Hepatocyte (in vitro differentiated cells): ENCODE results near the gene MARF1.

ENCODE experiments used
- EZH2 ChIP-seq: fragments of 200-600 bp; sonication (generic); IDR thresholded peaks from 2 replicates; pipeline ENCODE4 v1.6.1; 2016; ENCODE audit warnings: antibody characterized with exemption, mild to moderate bottlenecking, borderline replicate concordance
- TF ChIP-seq, protein P1 (sequence below): fragments of 200-600 bp; sonication (generic); IDR thresholded peaks from 2 replicates; pipeline ENCODE4 v1.5.1; 2016; ENCODE audit warnings: antibody characterized with exemption, mild to moderate bottlenecking; ENCODE audit not compliant: poor library complexity

DNA sequence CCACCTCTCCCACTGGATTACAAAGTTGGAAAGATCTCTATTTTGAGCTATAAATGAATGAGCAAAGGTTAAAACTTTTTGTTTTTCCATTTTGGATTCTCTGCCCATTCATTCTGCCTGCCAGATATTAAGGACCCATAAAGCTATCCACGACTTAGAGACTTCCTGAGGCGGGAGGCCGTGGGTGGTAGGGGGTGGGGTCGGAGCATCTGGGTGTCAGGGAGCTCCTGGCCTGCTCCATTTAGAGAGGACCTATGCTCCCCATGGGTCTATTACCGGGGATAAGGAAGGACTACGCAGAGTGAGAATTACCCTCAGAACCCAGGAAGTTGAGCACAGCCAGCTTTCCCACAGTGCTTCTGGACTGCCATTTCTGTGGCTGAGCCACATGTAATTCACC, 45.8 kb downstream of the MARF1 start:
- no peak for TF ChIP-seq EZH2
- TF ChIP-seq, protein P1, sequence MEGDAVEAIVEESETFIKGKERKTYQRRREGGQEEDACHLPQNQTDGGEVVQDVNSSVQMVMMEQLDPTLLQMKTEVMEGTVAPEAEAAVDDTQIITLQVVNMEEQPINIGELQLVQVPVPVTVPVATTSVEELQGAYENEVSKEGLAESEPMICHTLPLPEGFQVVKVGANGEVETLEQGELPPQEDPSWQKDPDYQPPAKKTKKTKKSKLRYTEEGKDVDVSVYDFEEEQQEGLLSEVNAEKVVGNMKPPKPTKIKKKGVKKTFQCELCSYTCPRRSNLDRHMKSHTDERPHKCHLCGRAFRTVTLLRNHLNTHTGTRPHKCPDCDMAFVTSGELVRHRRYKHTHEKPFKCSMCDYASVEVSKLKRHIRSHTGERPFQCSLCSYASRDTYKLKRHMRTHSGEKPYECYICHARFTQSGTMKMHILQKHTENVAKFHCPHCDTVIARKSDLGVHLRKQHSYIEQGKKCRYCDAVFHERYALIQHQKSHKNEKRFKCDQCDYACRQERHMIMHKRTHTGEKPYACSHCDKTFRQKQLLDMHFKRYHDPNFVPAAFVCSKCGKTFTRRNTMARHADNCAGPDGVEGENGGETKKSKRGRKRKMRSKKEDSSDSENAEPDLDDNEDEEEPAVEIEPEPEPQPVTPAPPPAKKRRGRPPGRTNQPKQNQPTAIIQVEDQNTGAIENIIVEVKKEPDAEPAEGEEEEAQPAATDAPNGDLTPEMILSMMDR, result no peak
